HL-60 (cell line): ENCODE measurements around the gene KLHL33.
A peak's percentile ranks its signal among the peaks of the same experiment; 100 is the strongest.
"Not testable (repeated sequence)": the region's sequence is repeated elsewhere in the genome, so short reads cannot be mapped to it uniquely, and the experiment has no call there.

Experiments
- DNase-seq, 2 experiments: peaks; one replicate each; pipeline ENCODE4 v3.0.0-alpha.2; 2010 to 2020; ENCODE audit warnings: low read depth in 1 of 2, low spot score in 1 of 2
- H3K27ac ChIP-seq: fragments of 250-450 bp; sonication (Bioruptor Pico); replicated peaks from 2 replicates; pipeline ENCODE4 v1.5.1; 2020; ENCODE audit warnings: mild to moderate bottlenecking, moderate library complexity
- H3K27me3 ChIP-seq: fragments of 250-450 bp; sonication (Bioruptor Pico); 2 replicates; pipeline ENCODE4 v1.5.1; 2021; ENCODE audit warnings: mild to moderate bottlenecking, moderate library complexity; ENCODE audit not compliant: insufficient read depth, poor library complexity, severe bottlenecking
- H3K4me3 ChIP-seq: replicated peaks from 2 replicates; pipeline ENCODE4 v1.5.1; 2011; ENCODE audit warnings: mild to moderate bottlenecking, control low read depth, low read length; ENCODE audit not compliant: insufficient read depth
- GABPA ChIP-seq: IDR thresholded peaks from 2 replicates; pipeline ENCODE4 v1.6.1; 2012; ENCODE audit warnings: low read depth
- POLR2AphosphoS5 ChIP-seq: IDR thresholded peaks from 2 replicates; pipeline ENCODE4 v1.6.1; 2012; ENCODE audit warnings: low read depth
- SPI1 ChIP-seq: IDR thresholded peaks from 2 replicates; pipeline ENCODE4 v1.6.1; 2012; ENCODE audit warnings: low read depth, mild to moderate bottlenecking, borderline replicate concordance
- TF ChIP-seq, protein P1 (sequence below): IDR thresholded peaks from 2 replicates; pipeline ENCODE4 v1.6.1; 2012; ENCODE audit warnings: low read depth; ENCODE audit not compliant: insufficient replicate concordance
- TF ChIP-seq, protein P2 (sequence below): IDR thresholded peaks from one replicate; pipeline ENCODE4 v1.5.1; 2011; ENCODE audit warnings: low read length, control low read depth, inconsistent platforms; ENCODE audit not compliant: insufficient read depth

KLHL33 gene

DNA sequence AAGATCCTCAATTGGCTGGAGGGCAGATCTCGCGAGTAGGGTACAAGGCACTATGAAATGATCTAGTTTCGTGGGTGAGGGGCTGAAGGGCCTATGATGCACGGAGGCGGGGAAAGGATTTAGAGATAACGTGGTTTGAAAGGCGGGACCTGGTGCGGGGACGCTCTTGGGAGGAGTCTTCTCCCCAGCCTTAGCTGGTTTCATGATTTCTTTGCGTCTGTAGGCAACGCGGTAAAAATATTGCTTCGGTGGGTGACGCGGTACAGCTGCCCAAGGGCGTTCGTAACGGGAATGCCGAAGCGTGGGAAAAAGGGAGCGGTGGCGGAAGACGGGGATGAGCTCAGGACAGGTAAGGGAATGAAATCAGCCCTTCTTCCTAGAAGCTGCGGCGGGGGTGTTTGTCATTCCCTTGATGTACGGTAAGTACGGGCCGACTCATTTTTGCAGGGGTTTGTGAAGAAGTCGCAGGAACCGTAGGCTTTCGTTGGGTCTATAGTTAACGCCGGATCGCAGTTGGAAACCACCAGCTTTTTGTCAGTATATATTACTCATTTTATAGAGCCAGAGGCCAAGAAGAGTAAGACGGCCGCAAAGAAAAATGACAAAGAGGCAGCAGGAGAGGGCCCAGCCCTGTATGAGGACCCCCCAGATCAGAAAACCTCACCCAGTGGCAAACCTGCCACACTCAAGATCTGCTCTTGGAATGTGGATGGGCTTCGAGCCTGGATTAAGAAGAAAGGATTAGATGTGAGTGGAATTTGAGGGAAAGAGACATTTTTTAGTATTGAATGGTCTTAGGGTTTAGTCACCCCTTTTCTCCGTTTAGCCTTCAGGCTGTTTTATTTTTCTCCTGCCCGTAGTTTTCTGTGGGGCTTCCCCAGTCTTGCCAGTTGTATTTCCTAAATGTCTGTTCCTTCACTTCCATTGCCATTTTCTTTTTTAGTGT lies 19.7 kb upstream of the KLHL33 start:
- peak in 1 of 2 experiments; percentile 74 for DNase-seq
- TF ChIP-seq POLR2AphosphoS5: peak; percentile 68; the same call in 1 of the 2 replicates
- TF ChIP-seq, protein P1, sequence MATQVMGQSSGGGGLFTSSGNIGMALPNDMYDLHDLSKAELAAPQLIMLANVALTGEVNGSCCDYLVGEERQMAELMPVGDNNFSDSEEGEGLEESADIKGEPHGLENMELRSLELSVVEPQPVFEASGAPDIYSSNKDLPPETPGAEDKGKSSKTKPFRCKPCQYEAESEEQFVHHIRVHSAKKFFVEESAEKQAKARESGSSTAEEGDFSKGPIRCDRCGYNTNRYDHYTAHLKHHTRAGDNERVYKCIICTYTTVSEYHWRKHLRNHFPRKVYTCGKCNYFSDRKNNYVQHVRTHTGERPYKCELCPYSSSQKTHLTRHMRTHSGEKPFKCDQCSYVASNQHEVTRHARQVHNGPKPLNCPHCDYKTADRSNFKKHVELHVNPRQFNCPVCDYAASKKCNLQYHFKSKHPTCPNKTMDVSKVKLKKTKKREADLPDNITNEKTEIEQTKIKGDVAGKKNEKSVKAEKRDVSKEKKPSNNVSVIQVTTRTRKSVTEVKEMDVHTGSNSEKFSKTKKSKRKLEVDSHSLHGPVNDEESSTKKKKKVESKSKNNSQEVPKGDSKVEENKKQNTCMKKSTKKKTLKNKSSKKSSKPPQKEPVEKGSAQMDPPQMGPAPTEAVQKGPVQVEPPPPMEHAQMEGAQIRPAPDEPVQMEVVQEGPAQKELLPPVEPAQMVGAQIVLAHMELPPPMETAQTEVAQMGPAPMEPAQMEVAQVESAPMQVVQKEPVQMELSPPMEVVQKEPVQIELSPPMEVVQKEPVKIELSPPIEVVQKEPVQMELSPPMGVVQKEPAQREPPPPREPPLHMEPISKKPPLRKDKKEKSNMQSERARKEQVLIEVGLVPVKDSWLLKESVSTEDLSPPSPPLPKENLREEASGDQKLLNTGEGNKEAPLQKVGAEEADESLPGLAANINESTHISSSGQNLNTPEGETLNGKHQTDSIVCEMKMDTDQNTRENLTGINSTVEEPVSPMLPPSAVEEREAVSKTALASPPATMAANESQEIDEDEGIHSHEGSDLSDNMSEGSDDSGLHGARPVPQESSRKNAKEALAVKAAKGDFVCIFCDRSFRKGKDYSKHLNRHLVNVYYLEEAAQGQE: no peak
- no peak for TF ChIP-seq GABPA
- Histone ChIP-seq H3K4me3 (peak overlapping the region; percentile 81), H3K27me3 (no peaks in the 10 kb centered on the region), H3K27ac (peak overlapping the region; percentile 98)

DNA sequence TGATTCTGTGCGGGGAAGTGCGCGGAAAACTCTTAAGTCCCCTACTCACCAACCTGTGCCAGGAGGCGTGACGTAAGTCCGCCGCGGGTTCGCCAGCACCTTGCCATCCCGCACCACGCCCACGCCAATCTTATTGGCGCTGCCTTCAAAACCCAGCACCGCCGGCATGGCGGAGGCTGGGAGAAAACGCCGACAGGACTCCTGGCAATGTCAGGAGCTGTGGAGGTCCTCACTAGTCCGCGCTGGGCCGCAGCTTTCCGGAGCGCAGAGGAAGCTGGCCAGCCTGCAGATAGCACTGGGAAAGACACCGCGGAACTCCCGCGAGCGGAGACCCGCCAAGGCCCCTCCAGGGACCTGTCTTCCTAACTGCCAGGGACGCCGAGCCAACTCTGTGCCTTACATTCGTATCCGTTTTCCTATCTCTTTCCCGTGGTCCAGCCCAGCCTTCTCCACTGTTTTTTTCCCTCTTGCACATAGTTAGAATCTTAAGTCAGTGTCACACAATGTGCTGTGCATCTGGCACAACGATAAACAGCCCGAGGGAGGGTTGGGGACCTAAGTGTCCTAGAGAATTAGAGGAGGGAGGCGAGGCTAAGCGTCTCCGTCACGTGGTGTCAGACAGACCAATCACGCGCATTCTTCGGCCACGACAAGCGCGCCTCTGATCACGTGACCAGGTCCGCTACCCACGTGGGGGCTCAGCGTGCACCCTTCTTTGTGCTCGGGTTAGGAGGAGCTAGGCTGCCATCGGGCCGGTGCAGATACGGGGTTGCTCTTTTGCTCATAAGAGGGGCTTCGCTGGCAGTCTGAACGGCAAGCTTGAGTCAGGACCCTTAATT lies 18.8 kb upstream of the KLHL33 start, which contains the start of the genes APEX1 and OSGEP:
Gene APEX1, plus strand, starts transcription at position 711 of the 839 bp plus-strand sequence. CDS start 420 bp downstream, outside the sequence.
Gene OSGEP, minus strand, starts transcription at position 297 of the 839 bp plus-strand sequence. Its CDS starts 129 bp downstream, at position 168.
- peak within 1 kb of the TSS; percentile 81 for H3K4me3 ChIP-seq
- TF ChIP-seq, protein P1: peak; percentile 64
- TF ChIP-seq SPI1: no peak
- TF ChIP-seq GABPA: no peak
- peak; percentile 96 for TF ChIP-seq POLR2AphosphoS5
- DNase-seq: peak; percentile 99 to 100
- peak within 1 kb of the TSS; percentile 98 for H3K27ac ChIP-seq
- no peaks in the 10 kb centered on the region for H3K27me3 ChIP-seq

DNA sequence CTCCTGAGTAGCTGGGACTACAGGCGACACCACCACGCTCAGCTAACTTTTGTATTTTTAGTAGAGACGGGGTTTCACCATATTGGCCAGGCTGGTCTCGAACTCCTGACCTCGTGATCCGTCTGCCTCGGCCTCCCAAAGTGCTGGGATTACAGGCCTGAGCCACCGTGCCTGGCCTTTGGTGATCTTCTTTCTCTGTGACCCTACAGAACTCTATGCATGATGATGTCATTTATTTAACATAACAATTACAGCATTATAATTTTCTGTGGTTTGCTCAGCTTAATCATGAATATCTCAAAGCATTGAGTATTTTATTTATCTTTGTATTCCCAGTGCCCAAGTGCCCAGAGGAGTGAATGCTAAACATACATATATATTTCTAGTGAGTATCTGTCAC lies 16.9 kb upstream of the KLHL33 start:
- H3K4me3 ChIP-seq: not testable (repeated sequence)

DNA sequence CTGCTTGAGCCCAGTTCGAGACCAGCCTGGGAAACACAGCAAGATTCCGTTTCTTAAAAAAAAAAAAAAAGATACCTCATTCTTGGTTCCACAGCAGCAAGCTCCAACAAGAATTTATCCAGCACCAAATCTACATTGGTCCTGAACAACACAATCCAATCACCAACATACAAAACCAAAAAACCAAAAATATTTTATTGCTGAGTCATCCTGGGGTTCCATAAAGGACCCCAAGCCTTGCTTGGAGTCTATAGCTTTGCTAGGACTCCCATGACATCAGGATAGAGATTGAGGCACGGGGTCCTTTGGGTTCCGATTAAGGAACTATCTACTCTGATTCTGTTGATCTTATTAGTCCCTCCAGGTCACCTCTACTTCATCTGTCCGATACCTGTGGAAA lies 10.9 kb upstream of the KLHL33 start:
- no peaks in the 10 kb centered on the region for H3K27me3 ChIP-seq
- no peak overlapping the region for H3K27ac ChIP-seq
- no peak overlapping the region for H3K4me3 ChIP-seq
- no peak for DNase-seq
- TF ChIP-seq, protein P2, sequence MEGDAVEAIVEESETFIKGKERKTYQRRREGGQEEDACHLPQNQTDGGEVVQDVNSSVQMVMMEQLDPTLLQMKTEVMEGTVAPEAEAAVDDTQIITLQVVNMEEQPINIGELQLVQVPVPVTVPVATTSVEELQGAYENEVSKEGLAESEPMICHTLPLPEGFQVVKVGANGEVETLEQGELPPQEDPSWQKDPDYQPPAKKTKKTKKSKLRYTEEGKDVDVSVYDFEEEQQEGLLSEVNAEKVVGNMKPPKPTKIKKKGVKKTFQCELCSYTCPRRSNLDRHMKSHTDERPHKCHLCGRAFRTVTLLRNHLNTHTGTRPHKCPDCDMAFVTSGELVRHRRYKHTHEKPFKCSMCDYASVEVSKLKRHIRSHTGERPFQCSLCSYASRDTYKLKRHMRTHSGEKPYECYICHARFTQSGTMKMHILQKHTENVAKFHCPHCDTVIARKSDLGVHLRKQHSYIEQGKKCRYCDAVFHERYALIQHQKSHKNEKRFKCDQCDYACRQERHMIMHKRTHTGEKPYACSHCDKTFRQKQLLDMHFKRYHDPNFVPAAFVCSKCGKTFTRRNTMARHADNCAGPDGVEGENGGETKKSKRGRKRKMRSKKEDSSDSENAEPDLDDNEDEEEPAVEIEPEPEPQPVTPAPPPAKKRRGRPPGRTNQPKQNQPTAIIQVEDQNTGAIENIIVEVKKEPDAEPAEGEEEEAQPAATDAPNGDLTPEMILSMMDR: no peak
- no peak for TF ChIP-seq GABPA
- TF ChIP-seq, protein P1: no peak
- TF ChIP-seq SPI1: no peak

More for the DNA sequence above, 16.9 kb upstream of the KLHL33 start:
- not testable (repeated sequence) for H3K27me3 ChIP-seq, DNase-seq, H3K27ac ChIP-seq

DNA sequence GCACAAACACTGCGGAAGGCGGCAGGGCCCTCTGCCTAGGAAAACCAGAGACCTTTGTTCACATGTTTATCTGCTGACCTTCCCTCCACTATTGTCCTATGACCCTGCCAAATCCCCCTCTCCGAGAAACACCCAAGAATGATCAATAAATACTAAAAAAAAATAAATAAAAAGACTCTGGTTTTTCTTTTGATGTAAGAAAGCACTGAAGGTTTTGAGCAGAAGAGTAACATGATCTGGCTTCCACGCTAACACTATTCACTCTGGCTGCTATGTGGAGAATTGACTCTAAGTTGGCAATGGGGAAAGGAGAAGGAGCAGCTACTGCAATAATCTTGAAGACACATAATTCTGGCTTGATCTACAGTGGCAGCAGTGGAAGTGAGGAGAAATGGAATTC lies 7.7 kb upstream of the KLHL33 start:
- not testable (repeated sequence) for H3K4me3 ChIP-seq, H3K27ac ChIP-seq, H3K27me3 ChIP-seq, DNase-seq
